Fibroblast of pulmonary artery (primary cell): ENCODE measurements around the gene ARHGAP23.

ENCODE experiments used
- DNase-seq: peaks from one replicate; pipeline ENCODE4 v3.0.0-alpha.2; 2010; ENCODE audit warnings: low read depth
- H3K4me3 ChIP-seq: replicated peaks from 2 replicates; pipeline ENCODE4 v1.5.1; 2011; ENCODE audit warnings: low read depth, mild to moderate bottlenecking, control low read depth, low read length, moderate library complexity
- CTCF ChIP-seq: IDR thresholded peaks from 2 replicates; pipeline ENCODE4 v1.5.1; 2011; ENCODE audit warnings: mild to moderate bottlenecking, control low read depth, low read length, inconsistent platforms; ENCODE audit errors: missing control alignments

The ARHGAP23 gene

DNA sequence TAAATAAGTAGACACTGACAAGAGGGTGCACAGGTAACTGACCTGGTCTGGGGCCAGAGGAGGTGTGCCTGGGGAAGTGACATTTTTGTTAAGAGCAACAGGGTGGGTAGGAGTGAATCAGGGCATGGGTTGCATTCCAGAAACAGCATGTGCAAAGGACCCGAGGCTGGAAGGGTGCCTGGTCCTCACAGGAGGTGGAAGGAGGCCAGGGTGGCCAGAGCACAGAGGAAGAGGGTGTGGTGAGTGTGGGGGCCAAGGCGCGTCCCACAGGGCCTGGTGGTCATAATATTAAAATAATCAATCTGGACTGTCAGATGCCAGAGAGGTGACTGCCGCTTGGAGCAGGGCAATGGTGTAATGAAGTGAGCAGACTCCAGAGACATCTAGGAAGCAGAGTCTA is 14.3 kb downstream of the ARHGAP23 start:
- DNase-seq = no peak
- TF ChIP-seq CTCF = no peak
- no peak overlapping the region for H3K4me3 ChIP-seq

- no peak for DNase-seq
- TF ChIP-seq CTCF = no peak
- H3K4me3 ChIP-seq = no peak overlapping the region
Observed at GRCh38 chr17:38443356-38444031, 15.2 kb downstream of the ARHGAP23 start.

DNA sequence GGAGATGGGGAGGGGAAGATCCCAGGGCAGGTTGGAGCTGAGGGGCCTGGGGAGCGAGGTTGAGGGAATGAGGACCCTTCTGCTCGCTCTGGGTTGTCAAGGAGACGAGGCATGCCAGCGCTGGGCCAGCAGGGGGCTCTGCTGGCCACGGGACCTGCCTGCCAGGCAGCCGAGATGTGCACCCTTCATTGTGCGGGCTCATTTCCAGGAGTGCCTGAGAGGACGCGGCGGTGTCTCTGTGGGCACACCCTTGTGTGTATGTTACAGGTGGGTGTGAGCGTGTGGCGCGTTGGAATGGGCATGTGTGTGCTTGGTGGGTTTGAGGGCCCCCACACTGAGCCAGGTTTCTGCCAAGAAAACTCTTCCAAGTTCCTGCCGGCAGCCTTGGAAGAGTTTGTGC is 15.9 kb downstream of the ARHGAP23 start:
- no peak overlapping the region for H3K4me3 ChIP-seq
- peak; percentile 69 for DNase-seq
- TF ChIP-seq CTCF = peak; percentile 93

DNA sequence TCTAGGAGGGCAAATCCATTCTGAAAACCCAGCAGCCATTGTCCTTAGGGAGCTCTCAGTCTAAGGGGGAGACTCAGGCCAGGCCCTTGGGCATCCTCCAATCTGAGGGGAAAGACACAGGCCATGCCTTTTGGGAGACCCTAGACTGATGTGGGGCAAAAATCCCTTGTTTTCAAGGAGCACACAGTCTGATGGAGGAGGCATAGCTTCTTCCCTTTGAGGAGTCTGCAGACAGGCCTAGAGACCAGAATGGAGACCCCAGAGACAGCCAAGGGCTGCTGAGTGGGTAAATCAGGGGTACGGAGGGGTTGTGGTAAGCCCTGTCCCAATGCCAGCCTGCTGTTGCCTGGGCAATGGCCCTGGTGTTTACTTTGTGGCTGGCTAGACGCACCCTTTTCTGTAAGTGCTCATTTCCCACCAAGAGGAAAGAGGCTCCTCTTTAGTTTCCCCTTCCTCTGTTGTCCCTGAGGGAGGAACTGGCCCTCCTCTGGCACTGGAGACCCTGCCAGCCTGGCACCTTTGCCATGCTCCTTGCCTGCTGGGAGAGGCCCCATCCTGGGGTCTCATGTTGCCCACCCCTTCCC is 19.3 kb downstream of the ARHGAP23 start:
- no peak overlapping the region for H3K4me3 ChIP-seq
- DNase-seq = no peak
- no peak for TF ChIP-seq CTCF

DNA sequence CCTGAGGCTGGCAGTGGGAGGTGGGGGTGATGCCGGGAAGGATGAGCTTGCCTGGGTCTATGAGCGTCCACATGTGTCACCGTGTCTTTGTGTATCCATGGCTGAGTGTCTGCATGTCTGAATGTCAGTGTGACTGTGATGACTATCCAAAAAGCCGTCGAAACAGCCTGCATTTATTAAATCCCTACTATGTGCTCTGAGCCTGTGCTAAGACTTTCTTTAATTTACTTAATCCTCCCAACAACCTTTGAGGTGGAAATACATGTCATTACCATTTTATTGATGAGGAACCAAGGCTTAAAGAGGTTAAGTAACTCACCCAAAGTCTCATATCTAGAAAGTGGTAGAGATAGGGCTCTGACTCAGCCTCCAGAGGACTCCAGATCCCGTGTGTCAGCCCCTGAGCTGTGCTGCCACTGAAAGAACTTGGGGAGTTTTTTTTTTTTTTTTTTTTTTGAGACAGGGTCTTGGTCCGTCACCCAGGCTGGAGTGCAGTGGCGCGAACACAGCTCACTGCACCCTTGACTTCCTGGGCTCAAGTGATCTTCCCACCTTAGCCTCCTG is 20.0 kb downstream of the ARHGAP23 start:
- no peak overlapping the region for H3K4me3 ChIP-seq
- no peak for DNase-seq
- TF ChIP-seq CTCF = no peak

DNA sequence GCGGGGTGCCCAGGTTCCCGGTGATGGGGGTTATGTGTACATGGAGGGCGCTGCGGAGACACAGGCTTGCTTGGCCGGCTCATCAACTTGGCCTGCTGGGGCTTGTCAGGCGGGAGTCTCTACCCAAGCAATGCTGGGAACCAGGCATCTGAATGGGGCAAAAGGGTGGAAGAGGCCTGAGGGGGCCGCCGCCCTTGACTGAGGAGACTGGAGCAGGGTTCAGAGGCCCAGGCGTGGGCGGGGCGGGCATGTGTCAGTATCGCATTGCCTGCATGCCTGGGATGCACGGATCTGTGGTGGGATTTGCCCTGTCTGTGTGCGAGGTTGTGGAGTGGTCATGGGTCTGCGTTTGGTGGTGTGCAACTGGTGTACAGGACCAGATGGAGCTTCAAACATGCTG is 21.1 kb downstream of the ARHGAP23 start:
- no peak for DNase-seq
- no peak overlapping the region for H3K4me3 ChIP-seq
- no peak for TF ChIP-seq CTCF
